C4-2B (cell line): Measurements from ENCODE around the gene PIK3CD.

Experiments used
- ZFX ChIP-seq: fragments of 450-650 bp; IDR thresholded peaks from 2 replicates; pipeline ENCODE4 v1.6.1; 2017
- TF ChIP-seq, protein P1 (sequence below): fragments of 450-650 bp; conservative IDR thresholded peaks from 2 replicates; pipeline ENCODE4 v1.5.1; 2017; ENCODE audit warnings: mild to moderate bottlenecking

- TF ChIP-seq, protein P1, sequence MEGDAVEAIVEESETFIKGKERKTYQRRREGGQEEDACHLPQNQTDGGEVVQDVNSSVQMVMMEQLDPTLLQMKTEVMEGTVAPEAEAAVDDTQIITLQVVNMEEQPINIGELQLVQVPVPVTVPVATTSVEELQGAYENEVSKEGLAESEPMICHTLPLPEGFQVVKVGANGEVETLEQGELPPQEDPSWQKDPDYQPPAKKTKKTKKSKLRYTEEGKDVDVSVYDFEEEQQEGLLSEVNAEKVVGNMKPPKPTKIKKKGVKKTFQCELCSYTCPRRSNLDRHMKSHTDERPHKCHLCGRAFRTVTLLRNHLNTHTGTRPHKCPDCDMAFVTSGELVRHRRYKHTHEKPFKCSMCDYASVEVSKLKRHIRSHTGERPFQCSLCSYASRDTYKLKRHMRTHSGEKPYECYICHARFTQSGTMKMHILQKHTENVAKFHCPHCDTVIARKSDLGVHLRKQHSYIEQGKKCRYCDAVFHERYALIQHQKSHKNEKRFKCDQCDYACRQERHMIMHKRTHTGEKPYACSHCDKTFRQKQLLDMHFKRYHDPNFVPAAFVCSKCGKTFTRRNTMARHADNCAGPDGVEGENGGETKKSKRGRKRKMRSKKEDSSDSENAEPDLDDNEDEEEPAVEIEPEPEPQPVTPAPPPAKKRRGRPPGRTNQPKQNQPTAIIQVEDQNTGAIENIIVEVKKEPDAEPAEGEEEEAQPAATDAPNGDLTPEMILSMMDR = no peak
- TF ChIP-seq ZFX = no peak
Measured at GRCh38 chr1:9729523-9729922, 78.0 kb downstream of the PIK3CD start.
